ENCODE results near the gene MMP20.

- TF ChIP-seq EZH2 (IDR thresholded peaks at IDR 0.05; ENCODE audit: borderline replicate concordance, low read depth, low read length, severe bottlenecking): no peak
- TF ChIP-seq POLR2AphosphoS5 (IDR thresholded peaks at IDR 0.05; ENCODE audit: insufficient read depth, low read depth, low read length): no peak
- TF ChIP-seq CTCF (IDR thresholded peaks at IDR 0.05; ENCODE audit: extremely low read depth in 1 of 2, insufficient read depth in 1 of 2, low read depth in 1 of 2, low read length in 2 of 2): no peak
- TF ChIP-seq MAX (IDR thresholded peaks at IDR 0.05; ENCODE audit: insufficient read depth, insufficient read length): no peak
- no peak for TF ChIP-seq POLR2A (IDR thresholded peaks at IDR 0.05; ENCODE audit: low read depth, low read length)
Measured at GRCh38 chr11:102622258-102622657, 2.9 kb downstream of the MMP20 start.

Measured in endothelial cell of umbilical vein (primary cell).